H1 (cell line): ENCODE results near the gene TMBIM6. TPM values are rescaled to one million over a fixed set of nuclear protein-coding genes. Genes with fewer than 3 reads are reported as not detected.

Experiments
- ASH2L ChIP-seq: fragments of 200-600, 300-600 bp; sonication (generic); IDR thresholded peaks from one replicate; pipeline ENCODE4 v1.7.1; 2017; ENCODE audit warnings: low read length
- ATF2 ChIP-seq: IDR thresholded peaks from 2 replicates; pipeline ENCODE4 v1.6.1; 2012; ENCODE audit warnings: low read length, inconsistent platforms
- BCL11A ChIP-seq, 2 experiments: IDR thresholded peaks; one replicate each; pipeline ENCODE4 v1.6.1; 2011; ENCODE audit warnings: low read depth in 2 of 2, low read length in 2 of 2, mild to moderate bottlenecking in 2 of 2
- CHD7 ChIP-seq: fragments of 300-600 bp; sonication (generic); IDR thresholded peaks from 2 replicates; pipeline ENCODE4 v1.7.1; 2012; ENCODE audit warnings: low read length, moderate library complexity, mild to moderate bottlenecking, inconsistent platforms; ENCODE audit not compliant: insufficient replicate concordance
- CREB1 ChIP-seq: IDR thresholded peaks from 2 replicates; pipeline ENCODE4 v1.6.1; 2012; ENCODE audit warnings: inconsistent platforms
- EGR1 ChIP-seq: IDR thresholded peaks from 2 replicates; pipeline ENCODE4 v1.6.1; 2011; ENCODE audit warnings: low read depth, low read length, borderline replicate concordance
- EP300 ChIP-seq, 2 experiments: IDR thresholded peaks; 1 replicate in 1 of 2; 2 replicates in 1 of 2; pipeline ENCODE4 v1.6.1; 2011 to 2012; ENCODE audit warnings: low read depth in 2 of 2, low read length in 2 of 2, mild to moderate bottlenecking in 2 of 2, borderline replicate concordance in 1 of 2, inconsistent platforms in 1 of 2, moderate library complexity in 1 of 2
- FOSL1 ChIP-seq: IDR thresholded peaks from 2 replicates; pipeline ENCODE4 v1.6.1; 2011; ENCODE audit warnings: mild to moderate bottlenecking, low read depth, low read length, moderate library complexity; ENCODE audit not compliant: insufficient read depth
- HDAC6 ChIP-seq: IDR thresholded peaks from one replicate; pipeline ENCODE4 v1.7.1; 2012; ENCODE audit warnings: low read depth, mild to moderate bottlenecking, inconsistent platforms, low read length, moderate library complexity
- TEAD4 ChIP-seq: IDR thresholded peaks from 2 replicates; pipeline ENCODE4 v1.6.1; 2012; ENCODE audit warnings: low read depth, low read length, inconsistent platforms, mixed read lengths
- polyA plus RNA-seq, 7 experiments: library from polyadenylated mRNA; depleted of rRNA in 3 of 7; stranded (reverse) in 5 of 7; unstranded in 2 of 7; fragments of >200 nt in 5 of 7; fragments of 200-250 nt in 2 of 7; gene quantifications; 1 replicate in 5 of 7; 2 replicates in 1 of 7; 4 replicates in 1 of 7; pipeline versions ENCODE4 v1.2.1 to v1.2.3, GENCODE V29; 2011 to 2013; ENCODE audit warnings: missing spikeins in 2 of 7, mixed read lengths in 2 of 7
- total RNA-seq: library from RNA; stranded (reverse); fragmentation: NEBNext Ultra II Directional; extraction: Animal tissue kit (Norgen Biotek cat#: 25700); gene quantifications from 2 replicates; pipeline ENCODE4 v1.2.1, GENCODE V29; 2021

The TMBIM6 gene
- total and polyA plus RNA-seq, 2 of the 8 experiments (the other 6 are each of a cell fraction or from before 2014, with no cell fraction given) = 423 to 556 TPM

GRCh38 chr12:49789992-49790391 lies 48.6 kb downstream of the TMBIM6 start (continued):
- no peak for TF ChIP-seq CHD7
- TF ChIP-seq ASH2L = no peak
- TF ChIP-seq HDAC6 = no peak
- no peak for TF ChIP-seq CREB1
- no peak for TF ChIP-seq FOSL1
- no peak for TF ChIP-seq ATF2
- TF ChIP-seq BCL11A (IDR thresholded peaks at IDR 0.05; ENCODE audit: low read depth in 2 of 2, low read length in 2 of 2) = no peak
- peak; percentile 96 for TF ChIP-seq TEAD4
- no peak for TF ChIP-seq EGR1
- TF ChIP-seq EP300 (IDR thresholded peaks at IDR 0.05; ENCODE audit: borderline replicate concordance in 1 of 2, low read depth in 2 of 2, low read length in 2 of 2) = no peak
